SJSA1 (cell line): Measurements from ENCODE around the gene UPF3A. TPM values are rescaled to one million over a fixed set of nuclear protein-coding genes. Genes with fewer than 3 reads are reported as not detected.
"Not testable (repeated sequence)": the region's sequence is repeated elsewhere in the genome, so short reads cannot be mapped to it uniquely, and the experiment has no call there.

Source experiments
- DNase-seq, 2 experiments: peaks; one replicate each; pipeline ENCODE4 v3.0.0-alpha.2; 2015 to 2020; ENCODE audit warnings: low spot score in 2 of 2, low read depth in 1 of 2
- H3K27ac ChIP-seq: fragments of 250-450 bp; sonication (Bioruptor Pico); 2 replicates; pipeline ENCODE4 v1.5.1; 2020; ENCODE audit warnings: mild to moderate bottlenecking, moderate library complexity
- H3K27me3 ChIP-seq: fragments of 250-450 bp; sonication (Bioruptor Pico); replicated peaks from 2 replicates; pipeline ENCODE4 v1.5.1; 2020; ENCODE audit warnings: mild to moderate bottlenecking, moderate library complexity
- H3K36me3 ChIP-seq: fragments of 250-450 bp; sonication (Bioruptor Pico); 2 replicates; pipeline ENCODE4 v1.5.1; 2020; ENCODE audit warnings: mild to moderate bottlenecking
- H3K4me1 ChIP-seq: fragments of 250-450 bp; sonication (Bioruptor Pico); replicated peaks from 2 replicates; pipeline ENCODE4 v1.6.1; 2021; ENCODE audit warnings: mild to moderate bottlenecking
- H3K4me3 ChIP-seq: fragments of 250-450 bp; sonication (Bioruptor Pico); 2 replicates; pipeline ENCODE4 v1.5.1; 2020; ENCODE audit warnings: mild to moderate bottlenecking
- H3K9me3 ChIP-seq: fragments of 250-450 bp; sonication (Bioruptor Pico); replicated peaks from 2 replicates; pipeline ENCODE4 v1.5.1; 2020; ENCODE audit warnings: mild to moderate bottlenecking
- total RNA-seq: library from RNA; depleted of rRNA; stranded (reverse); fragments of >200 nt; shearing (Covaris generic); gene quantifications from 2 replicates; pipeline ENCODE4 v1.2.3, GENCODE V29; 2014; rRNA removed

The UPF3A gene
- total RNA-seq: 29.9 and 35.2 TPM in 2 replicates

GRCh38 chr13:114281351-114282040, at the start of gene UPF3A:
TSS of gene UPF3A (plus strand) at chr13:114281601. CDS start at chr13:114281640, 39 bp downstream.
- Histone ChIP-seq H3K9me3 (no peaks in the 10 kb centered on the region), H3K27me3 (no peaks in the 10 kb centered on the region), H3K36me3 (peaks cover 50% of the 10 kb centered on the region), H3K4me1 (peaks cover 14% of the 10 kb centered on the region), H3K27ac (peak within 1 kb of the TSS; percentile 94), H3K4me3 (peak within 1 kb of the TSS; percentile 95)
- DNase-seq: peak; percentile 85 to 97

GRCh38 chr13:114231886-114232285, 49.5 kb upstream of the UPF3A start:
- Histone ChIP-seq H3K4me3 (no peak overlapping the region), H3K27me3 (no peaks in the 10 kb centered on the region), H3K4me1 (0 out of 2 replicates have a peak, but pooled peaks cover 5% of the 10 kb centered on the region), H3K9me3 (no peaks in the 10 kb centered on the region), H3K27ac (no peak overlapping the region), H3K36me3 (peaks cover 7% of the 10 kb centered on the region; the same call in 1 of the 2 replicates)
- no peak for DNase-seq

GRCh38 chr13:114234266-114234644, 47.1 kb upstream of the UPF3A start:
- Histone ChIP-seq H3K9me3 (no peaks in the 10 kb centered on the region), H3K36me3 (peaks cover 23% of the 10 kb centered on the region), H3K27me3 (no peaks in the 10 kb centered on the region), H3K4me3 (peak overlapping the region; percentile 88), H3K27ac (no peak overlapping the region), H3K4me1 (0 out of 2 replicates have a peak, but pooled peaks cover 5% of the 10 kb centered on the region)
- no peak for DNase-seq

- Histone ChIP-seq H3K4me1 (0 out of 2 replicates have a peak, but pooled peaks cover 5% of the 10 kb centered on the region), H3K9me3 (no peaks in the 10 kb centered on the region), H3K27ac (peak within 1 kb of the TSS; percentile 34; the same call in 1 of the 2 replicates), H3K27me3 (no peaks in the 10 kb centered on the region), H3K36me3 (peaks cover 29% of the 10 kb centered on the region), H3K4me3 (peak within 1 kb of the TSS; percentile 88)
- DNase-seq: peak; percentile 58 to 93
Observed at GRCh38 chr13:114234645-114235421, 46.6 kb upstream of the UPF3A start, which contains the start of gene CDC16. TSS of gene CDC16 (plus strand) at chr13:114234897. CDS start at chr13:114235085, 188 bp downstream.

- H3K36me3 ChIP-seq: peaks cover 38% of the 10 kb centered on the region
- no peaks in the 10 kb centered on the region for H3K27me3 ChIP-seq
- 0 out of 2 replicates have a peak, but pooled peaks cover 5% of the 10 kb centered on the region for H3K4me1 ChIP-seq
- no peak overlapping the region for H3K27ac ChIP-seq
- H3K9me3 ChIP-seq: no peaks in the 10 kb centered on the region
- peak overlapping the region; percentile 88 for H3K4me3 ChIP-seq
- DNase-seq: peak in 1 of 2 experiments; percentile 9
Observed at GRCh38 chr13:114235697-114236096, 45.7 kb upstream of the UPF3A start.

GRCh38 chr13:114236227-114236626, 45.2 kb upstream of the UPF3A start:
- peak overlapping the region; percentile 88 for H3K4me3 ChIP-seq
- H3K9me3 ChIP-seq: no peaks in the 10 kb centered on the region
- H3K27me3 ChIP-seq: no peaks in the 10 kb centered on the region
- 0 out of 2 replicates have a peak, but pooled peaks cover 5% of the 10 kb centered on the region for H3K4me1 ChIP-seq
- H3K36me3 ChIP-seq: peaks cover 43% of the 10 kb centered on the region
- H3K27ac ChIP-seq: no peak overlapping the region
- DNase-seq: no peak

- Histone ChIP-seq H3K27ac (no peak overlapping the region), H3K27me3 (no peaks in the 10 kb centered on the region), H3K4me3 (no peak overlapping the region), H3K36me3 (peaks cover 56% of the 10 kb centered on the region), H3K4me1 (0 out of 2 replicates have a peak, but pooled peaks cover 5% of the 10 kb centered on the region), H3K9me3 (no peaks in the 10 kb centered on the region)
- no peak for DNase-seq
Observed at GRCh38 chr13:114237415-114238112, 43.8 kb upstream of the UPF3A start.

GRCh38 chr13:114241918-114242317, 39.5 kb upstream of the UPF3A start:
- Histone ChIP-seq H3K9me3 (no peaks in the 10 kb centered on the region), H3K27ac (no peak overlapping the region), H3K4me3 (no peak overlapping the region), H3K4me1 (no peaks in the 10 kb centered on the region), H3K36me3 (peaks cover 86% of the 10 kb centered on the region), H3K27me3 (no peaks in the 10 kb centered on the region)
- no peak for DNase-seq

- no peak for DNase-seq
- H3K9me3 ChIP-seq: no peaks in the 10 kb centered on the region
Observed at GRCh38 chr13:114243971-114244370, 37.4 kb upstream of the UPF3A start.

GRCh38 chr13:114244637-114245036, 36.8 kb upstream of the UPF3A start:
- Histone ChIP-seq H3K27ac (no peak overlapping the region), H3K27me3 (no peaks in the 10 kb centered on the region), H3K9me3 (no peaks in the 10 kb centered on the region), H3K36me3 (peaks cover 87% of the 10 kb centered on the region), H3K4me3 (no peak overlapping the region), H3K4me1 (no peaks in the 10 kb centered on the region)
- no peak for DNase-seq

More at GRCh38 chr13:114243971-114244370, 37.4 kb upstream of the UPF3A start:
- H3K4me3 ChIP-seq: no peak overlapping the region
- no peaks in the 10 kb centered on the region for H3K27me3 ChIP-seq
- H3K27ac ChIP-seq: no peak overlapping the region
- H3K36me3 ChIP-seq: peaks cover 90% of the 10 kb centered on the region
- no peaks in the 10 kb centered on the region for H3K4me1 ChIP-seq

- no peak overlapping the region for H3K4me3 ChIP-seq
- peak in 1 of 2 experiments; percentile 14 for DNase-seq
- no peaks in the 10 kb centered on the region for H3K4me1 ChIP-seq
- H3K9me3 ChIP-seq: no peaks in the 10 kb centered on the region
- peaks cover 78% of the 10 kb centered on the region for H3K36me3 ChIP-seq
- H3K27ac ChIP-seq: peak overlapping the region; percentile 45
- no peaks in the 10 kb centered on the region for H3K27me3 ChIP-seq
Observed at GRCh38 chr13:114248011-114248410, 33.4 kb upstream of the UPF3A start.

GRCh38 chr13:114249077-114249476, 32.3 kb upstream of the UPF3A start:
- Histone ChIP-seq H3K9me3 (no peaks in the 10 kb centered on the region), H3K36me3 (peaks cover 78% of the 10 kb centered on the region), H3K4me1 (no peaks in the 10 kb centered on the region), H3K27ac (no peak overlapping the region), H3K27me3 (no peaks in the 10 kb centered on the region), H3K4me3 (no peak overlapping the region)
- DNase-seq: no peak

- peaks cover 73% of the 10 kb centered on the region for H3K36me3 ChIP-seq
- not testable (repeated sequence) for H3K4me3 ChIP-seq, H3K4me1 ChIP-seq, H3K9me3 ChIP-seq, H3K27me3 ChIP-seq, H3K27ac ChIP-seq, DNase-seq
Observed at GRCh38 chr13:114251639-114252440, 29.6 kb upstream of the UPF3A start.
